Hepatocyte (in vitro differentiated cells): Measurements from ENCODE around the gene SLC25A22. TPM values are rescaled to one million over a fixed set of nuclear protein-coding genes. Genes with fewer than 3 reads are reported as not detected.

Source experiments
- DNase-seq: peaks from one replicate; pipeline ENCODE4 v3.0.0-alpha.2; 2016; ENCODE audit warnings: low spot score
- H2AFZ ChIP-seq: fragments of 200-600 bp; sonication (generic); 2 replicates; pipeline ENCODE4 v1.6.0; 2016; ENCODE audit warnings: antibody characterized with exemption, mild to moderate bottlenecking
- H3K27ac ChIP-seq: fragments of 200-600 bp; sonication (generic); 2 replicates; pipeline ENCODE4 v1.5.1; 2016; ENCODE audit warnings: mild to moderate bottlenecking
- H3K27me3 ChIP-seq: fragments of 200-600 bp; sonication (generic); 2 replicates; pipeline ENCODE4 v1.6.1; 2016
- H3K36me3 ChIP-seq: fragments of 200-600 bp; sonication (generic); replicated peaks from 2 replicates; pipeline ENCODE4 v1.5.1; 2016; ENCODE audit warnings: low read depth; ENCODE audit not compliant: insufficient read depth
- H3K4me1 ChIP-seq: fragments of 200-600 bp; sonication (generic); 2 replicates; pipeline ENCODE4 v1.5.1; 2016; ENCODE audit warnings: mild to moderate bottlenecking, moderate library complexity; ENCODE audit not compliant: insufficient read depth
- H3K4me2 ChIP-seq: fragments of 200-600 bp; sonication (generic); 2 replicates; pipeline ENCODE4 v1.6.0; 2016
- H3K4me3 ChIP-seq: fragments of 200-600 bp; sonication (generic); 2 replicates; pipeline ENCODE4 v1.5.1; 2016; ENCODE audit warnings: mild to moderate bottlenecking
- H3K79me2 ChIP-seq: fragments of 200-600 bp; sonication (generic); 2 replicates; pipeline ENCODE4 v1.6.0; 2017; ENCODE audit warnings: mild to moderate bottlenecking
- H3K9me2 ChIP-seq: fragments of 200-600 bp; sonication (generic); replicated peaks from 2 replicates; pipeline ENCODE4 v1.6.0; 2017; ENCODE audit warnings: mild to moderate bottlenecking; ENCODE audit not compliant: insufficient read depth
- H3K9me3 ChIP-seq: fragments of 200-600 bp; sonication (generic); 2 replicates; pipeline ENCODE4 v1.5.1; 2016; ENCODE audit warnings: low read depth, mild to moderate bottlenecking
- H4K20me1 ChIP-seq: fragments of 200-600 bp; sonication (generic); 2 replicates; pipeline ENCODE4 v1.6.0; 2016; ENCODE audit warnings: mild to moderate bottlenecking; ENCODE audit not compliant: insufficient read depth, poor library complexity, severe bottlenecking
- CTCF ChIP-seq: fragments of 200-600 bp; sonication (generic); IDR thresholded peaks from 2 replicates; pipeline ENCODE4 v1.5.1; 2016; ENCODE audit warnings: antibody characterized with exemption, mild to moderate bottlenecking; ENCODE audit not compliant: poor library complexity
- EZH2 ChIP-seq: fragments of 200-600 bp; sonication (generic); IDR thresholded peaks from 2 replicates; pipeline ENCODE4 v1.6.1; 2016; ENCODE audit warnings: antibody characterized with exemption, mild to moderate bottlenecking, borderline replicate concordance
- EZH2phosphoT487 ChIP-seq: fragments of 200-600 bp; sonication (generic); IDR thresholded peaks from one replicate; pipeline ENCODE4 v1.6.1; 2018; ENCODE audit warnings: antibody characterized with exemption, mild to moderate bottlenecking, low read depth, moderate library complexity; ENCODE audit not compliant: unreplicated experiment, severe bottlenecking
- WGBS: methylation state at CpG from one replicate; pipeline ENCODE4 v1.1.6; 2016; ENCODE audit warnings: low lambda C conversion rate; ENCODE audit errors: missing lambda C conversion rate; 5-methylcytosine and 5-hydroxymethylcytosine counted together
- polyA plus RNA-seq: library from polyadenylated mRNA; unstranded; fragments of >200 nt; fragmentation: Nextera tagmentation; extraction: Ambion mirVana; gene quantifications from 2 replicates; pipeline ENCODE4 v1.2.1, GENCODE V29; 2016
- total RNA-seq: library from RNA; depleted of rRNA; stranded (reverse); fragments of >200 nt; gene quantifications from 2 replicates; pipeline ENCODE4 v1.2.3, GENCODE V29; 2014

SLC25A22 gene
- total and polyA plus RNA-seq, 2 experiments from 2014 or later = 16.2 to 19.7 TPM

DNA sequence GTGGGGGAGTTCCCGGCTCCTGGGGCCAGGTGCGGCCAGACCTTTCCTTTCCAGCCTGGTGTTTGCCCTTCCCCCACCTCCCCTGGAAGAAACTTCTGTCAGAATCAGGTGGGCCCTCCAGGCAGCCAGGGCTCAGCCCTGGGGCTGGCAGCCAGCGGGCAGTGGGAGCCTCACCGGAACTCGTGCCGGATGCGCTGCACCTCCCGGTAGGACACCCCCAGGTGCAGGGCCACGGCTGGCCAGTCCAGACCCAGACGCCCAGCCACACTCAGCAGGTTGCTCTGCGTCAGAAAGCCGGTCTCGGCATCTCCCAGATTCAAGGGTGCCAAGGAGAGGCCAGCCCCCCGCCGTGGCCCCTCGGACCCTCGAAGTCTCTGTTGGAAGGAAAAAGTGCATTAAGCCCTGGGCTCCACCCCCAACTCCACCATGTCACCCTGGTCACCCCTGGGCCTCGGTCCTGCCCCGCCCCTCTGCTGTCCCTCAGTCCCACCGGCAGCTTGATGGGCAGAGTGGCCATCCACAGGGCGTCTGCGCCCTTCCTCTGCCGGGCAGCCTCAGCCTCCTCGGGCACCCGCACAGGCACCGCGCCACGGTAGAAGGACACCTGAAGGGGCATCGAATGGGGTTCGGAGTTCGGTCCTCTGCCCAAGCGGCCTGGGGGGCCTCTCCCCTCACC is 1.7 kb upstream of the SLC25A22 start:
- WGBS = 96% methylated on average over 23 of the region's 32 CpGs
- Histone ChIP-seq H3K4me1 (peaks cover 26% of the 10 kb centered on the region), H3K36me3 (no peaks in the 10 kb centered on the region), H4K20me1 (no peaks in the 10 kb centered on the region), H3K9me3 (no peaks in the 10 kb centered on the region), H3K9me2 (no peaks in the 10 kb centered on the region), H3K4me3 (no peak overlapping the region), H3K4me2 (no peak overlapping the region), H3K27me3 (no peaks in the 10 kb centered on the region), H2AFZ (no peak overlapping the region), H3K79me2 (peaks cover 9% of the 10 kb centered on the region), H3K27ac (no peak overlapping the region)
- TF ChIP-seq EZH2phosphoT487 = no peak
- TF ChIP-seq EZH2 = no peak
- TF ChIP-seq CTCF = no peak
- DNase-seq = no peak

- H3K9me3 ChIP-seq = no peaks in the 10 kb centered on the region
- H3K36me3 ChIP-seq = no peaks in the 10 kb centered on the region
- H3K4me3 ChIP-seq = peak overlapping the region; percentile 59
- peak overlapping the region; percentile 98 for H3K27ac ChIP-seq
- no peaks in the 10 kb centered on the region for H4K20me1 ChIP-seq
- peak; percentile 94 for DNase-seq
- under 1% methylated on average over 50 of the region's 57 CpGs for WGBS
- peak overlapping the region; percentile 90 for H3K4me2 ChIP-seq
- H2AFZ ChIP-seq = peak overlapping the region; percentile 46
- H3K79me2 ChIP-seq = peaks cover 6% of the 10 kb centered on the region
- no peak for TF ChIP-seq CTCF
- TF ChIP-seq EZH2phosphoT487 = no peak
- TF ChIP-seq EZH2 = no peak
- peaks cover 23% of the 10 kb centered on the region for H3K4me1 ChIP-seq
- H3K9me2 ChIP-seq = no peaks in the 10 kb centered on the region
- H3K27me3 ChIP-seq = no peaks in the 10 kb centered on the region
These were observed 587 bp downstream of the SLC25A22 start for GRCh38 chr11:797296-798092.

DNA sequence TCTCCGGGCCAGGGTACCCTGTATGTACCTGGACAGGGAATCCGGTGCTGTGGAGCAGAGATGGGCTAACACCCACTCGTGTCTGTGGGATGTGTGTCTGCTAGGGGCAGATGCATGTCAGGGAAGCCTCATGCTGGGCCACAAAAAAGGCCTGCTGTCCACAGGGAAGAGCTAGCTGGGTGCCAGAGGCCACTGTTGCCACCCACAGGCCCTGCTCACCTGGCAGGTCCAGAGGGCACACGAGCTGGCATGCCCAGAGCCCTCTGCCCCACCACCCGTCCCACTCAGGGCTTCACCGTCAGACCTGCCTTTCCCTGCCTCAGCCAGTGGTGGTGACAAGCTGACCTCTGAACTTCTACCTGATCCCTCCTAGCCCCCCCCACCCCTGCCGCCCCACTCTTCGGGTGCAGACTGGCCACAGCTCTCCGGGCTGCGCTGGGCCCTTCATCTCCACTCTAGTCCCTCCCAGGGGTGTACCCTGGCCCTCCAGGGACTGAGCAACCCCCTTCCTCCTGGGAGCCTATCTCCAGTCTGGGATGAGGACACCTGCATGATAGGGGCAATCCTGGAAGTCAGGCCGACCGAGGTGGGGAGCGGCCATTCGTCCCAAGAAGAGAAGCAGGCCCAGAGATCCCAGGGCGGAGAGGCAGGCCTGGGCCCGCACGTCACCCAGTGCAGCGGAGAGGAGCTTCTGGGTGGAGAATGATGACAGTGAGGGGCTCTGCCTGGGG is 1.4 kb downstream of the SLC25A22 start:
- Histone ChIP-seq H2AFZ (no peak overlapping the region), H3K79me2 (peaks cover 6% of the 10 kb centered on the region), H3K4me3 (peak overlapping the region; percentile 17), H3K27ac (peak overlapping the region; percentile 98), H3K27me3 (no peaks in the 10 kb centered on the region), H4K20me1 (no peaks in the 10 kb centered on the region), H3K36me3 (no peaks in the 10 kb centered on the region), H3K9me2 (no peaks in the 10 kb centered on the region), H3K9me3 (no peaks in the 10 kb centered on the region), H3K4me1 (peaks cover 23% of the 10 kb centered on the region), H3K4me2 (peak overlapping the region; percentile 90)
- WGBS = 35% methylated on average over 17 of the region's 18 CpGs
- no peak for DNase-seq
- TF ChIP-seq EZH2phosphoT487 (no peak), EZH2 (no peak), CTCF (no peak)
